SKM-1 (cell line): ENCODE measurements around the gene PTPRN2.
"Not testable (repeated sequence)": the region's sequence is repeated elsewhere in the genome, so short reads cannot be mapped to it uniquely, and the experiment has no call there.

Experiments used
- DNase-seq: peaks from one replicate; lab custom pipeline; 2025; ENCODE audit not compliant: unreplicated experiment; lab: John Stamatoyannopoulos, UW

Gene PTPRN2

DNA sequence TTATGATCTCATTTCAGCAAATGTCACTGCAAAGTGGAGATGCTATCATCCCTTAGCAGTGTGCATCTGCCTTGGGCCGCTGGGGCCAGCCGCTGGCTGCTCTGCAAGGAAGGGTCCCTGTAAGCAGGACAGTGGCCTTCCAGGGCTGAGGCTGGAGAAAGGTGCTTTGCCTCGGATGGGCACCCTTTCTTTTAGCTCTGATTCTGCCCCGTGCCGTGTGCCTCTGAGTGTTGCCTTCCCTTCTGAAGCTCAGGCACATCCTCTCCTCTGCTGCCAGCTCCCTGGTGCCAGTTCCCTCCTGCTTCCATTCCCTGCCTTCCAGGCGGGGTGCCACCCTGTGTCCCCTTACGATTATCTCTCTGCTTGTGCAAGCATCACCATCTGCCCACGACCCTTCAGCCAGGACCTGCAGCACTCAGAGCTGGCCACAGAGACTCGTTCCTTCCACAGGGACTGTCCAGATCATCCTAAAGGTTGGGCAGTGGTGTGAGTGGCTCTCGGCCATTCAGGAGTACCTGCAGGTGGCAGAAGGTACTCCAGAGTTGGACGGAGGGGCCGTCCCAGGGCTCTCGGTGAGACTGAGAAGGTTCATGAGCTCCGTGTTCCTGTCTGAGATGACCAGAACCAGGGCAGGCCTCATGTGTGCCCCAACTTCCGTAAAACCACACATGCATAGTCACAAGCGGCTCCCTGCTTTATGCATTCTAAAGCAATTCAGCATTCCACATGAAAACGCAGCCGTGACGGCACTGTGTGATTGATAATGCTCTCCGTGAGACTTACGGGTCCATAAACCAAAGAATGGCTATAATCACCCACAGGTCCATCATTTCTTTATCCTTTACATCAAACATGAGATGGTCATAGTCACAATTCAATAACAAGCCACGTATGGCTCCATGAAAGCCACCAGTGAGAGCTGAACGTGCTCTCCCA is 879.4 kb downstream of the PTPRN2 start:
- DNase-seq = no peak

DNA sequence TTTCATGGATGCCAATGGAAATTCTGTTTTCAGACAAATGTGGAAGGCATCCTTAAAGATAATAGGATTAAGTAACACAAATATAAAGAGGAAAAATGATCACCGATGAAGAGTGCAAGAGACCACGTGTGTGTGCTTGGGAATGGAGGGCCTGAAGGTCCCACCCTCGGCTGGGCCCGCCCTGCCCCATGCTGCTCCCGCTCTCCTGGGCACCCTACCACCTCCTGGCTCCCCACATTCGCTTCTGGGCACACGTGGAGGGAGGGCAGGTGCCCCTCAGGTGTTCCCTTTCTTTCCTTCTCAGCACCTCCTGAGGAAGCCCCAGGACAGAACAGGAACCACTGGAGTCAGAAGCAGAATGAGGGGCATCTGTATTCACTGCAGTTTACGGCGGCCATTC is 883.3 kb downstream of the PTPRN2 start:
- no peak for DNase-seq

- DNase-seq = no peak
Observed at GRCh38 chr7:157703534-157704195, 884.0 kb downstream of the PTPRN2 start.

- DNase-seq = no peak
Observed at GRCh38 chr7:157703131-157703530, 884.5 kb downstream of the PTPRN2 start.

DNA sequence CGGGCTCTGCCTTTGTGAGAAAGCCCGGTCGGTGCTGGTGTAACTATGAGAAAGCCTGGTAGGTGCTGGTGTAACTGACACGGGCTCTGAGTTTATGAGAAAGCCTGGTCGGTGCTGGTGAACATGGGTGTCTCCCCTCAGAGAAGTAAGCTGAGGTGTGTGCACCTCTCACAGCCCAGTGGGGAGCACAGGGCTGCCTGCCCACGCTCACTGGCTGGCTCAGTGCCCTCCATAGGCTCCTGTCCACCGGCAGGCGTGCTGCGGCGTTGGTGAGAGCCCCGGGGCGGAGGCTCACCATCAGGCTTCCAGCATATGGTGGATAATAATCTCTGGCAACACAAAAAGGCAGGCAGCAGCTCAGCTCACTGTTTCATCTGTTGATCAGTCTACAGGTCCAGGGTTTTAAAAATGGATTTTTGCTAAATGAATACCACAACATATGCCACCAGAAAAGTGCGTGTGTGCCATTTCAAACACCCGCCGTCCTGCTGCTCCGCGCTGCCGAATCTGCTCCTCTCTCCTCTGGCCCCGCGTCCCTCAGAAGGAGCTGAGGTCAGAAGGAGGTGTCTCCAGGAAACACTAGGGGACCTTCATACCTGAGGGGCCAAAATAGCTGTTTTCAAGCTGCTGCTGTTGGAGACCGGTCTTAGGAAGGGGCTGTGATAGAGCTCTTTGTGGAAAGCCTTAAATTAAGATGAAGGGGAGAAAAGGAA is 885.2 kb downstream of the PTPRN2 start:
- no peak for DNase-seq

GRCh38 chr7:157701395-157702180 is 886.0 kb downstream of the PTPRN2 start:
- not testable (repeated sequence) for DNase-seq

- no peak for DNase-seq
Observed at GRCh38 chr7:157700231-157701005, 887.2 kb downstream of the PTPRN2 start.

- DNase-seq = no peak
Observed at GRCh38 chr7:157699357-157700013, 888.1 kb downstream of the PTPRN2 start.

DNA sequence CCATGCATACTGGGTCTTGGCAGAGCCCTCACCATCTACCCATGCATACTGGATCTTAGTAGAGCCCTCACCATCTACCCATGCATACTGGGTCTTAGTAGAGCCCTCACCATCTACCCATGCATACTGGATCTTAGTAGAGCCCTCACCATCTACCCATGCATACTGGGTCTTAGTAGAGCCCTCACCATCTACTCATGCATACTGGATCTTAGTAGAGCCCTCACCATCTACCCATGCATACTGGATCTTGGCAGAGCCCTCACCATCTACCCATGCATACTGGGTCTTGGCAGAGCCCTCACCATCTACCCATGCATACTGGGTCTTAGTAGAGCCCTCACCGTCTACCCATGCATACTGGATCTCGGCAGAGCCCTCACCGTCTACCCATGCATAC is 890.3 kb downstream of the PTPRN2 start:
- DNase-seq = not testable (repeated sequence)

GRCh38 chr7:157695609-157696008 is 892.0 kb downstream of the PTPRN2 start:
- not testable (repeated sequence) for DNase-seq

DNA sequence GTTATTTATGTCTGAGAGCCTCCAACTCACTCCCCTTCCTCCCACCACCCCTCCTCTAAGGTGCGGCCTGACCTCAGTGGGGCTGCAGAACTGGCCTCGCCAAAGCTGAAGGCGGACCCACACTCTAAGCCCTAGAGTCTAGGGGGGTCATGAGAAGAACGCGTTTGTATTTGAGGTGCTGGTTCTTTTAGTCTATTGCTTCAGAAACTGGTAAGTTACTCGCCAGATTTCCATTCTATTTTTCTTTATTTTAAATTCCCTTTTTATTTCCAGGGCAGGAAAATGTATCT is 893.3 kb downstream of the PTPRN2 start:
- no peak for DNase-seq

GRCh38 chr7:157693521-157694375 is 893.9 kb downstream of the PTPRN2 start:
- DNase-seq = no peak

- DNase-seq = no peak
Observed at GRCh38 chr7:157693071-157693520, 894.5 kb downstream of the PTPRN2 start.

DNA sequence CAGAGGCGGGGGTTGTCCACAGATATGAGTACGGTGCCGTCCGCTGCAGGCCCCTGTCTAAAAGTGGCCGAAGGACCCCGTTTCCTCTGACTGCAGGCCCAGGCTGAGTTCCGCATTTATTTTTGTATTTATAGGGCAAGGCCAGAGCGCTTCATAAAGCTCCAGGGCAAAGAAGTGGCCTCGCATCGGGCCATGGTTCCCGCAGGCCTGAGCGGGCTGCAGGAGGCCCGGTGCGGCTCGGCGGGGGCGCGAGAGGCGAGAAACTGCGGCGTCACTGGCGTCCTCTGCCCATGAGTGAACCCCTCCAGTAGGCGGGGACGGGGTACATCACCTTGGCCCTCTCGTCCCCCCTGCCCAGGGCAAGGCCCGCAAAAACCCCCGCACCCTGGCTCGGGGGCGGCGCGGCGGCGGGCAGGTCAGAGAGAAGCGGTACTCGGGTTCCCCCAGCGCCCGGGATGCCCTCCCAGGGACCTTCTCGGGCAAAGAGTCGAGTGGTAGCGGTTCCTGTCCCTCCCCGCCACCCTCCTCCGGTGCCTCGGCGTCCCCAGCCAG is 895.1 kb downstream of the PTPRN2 start:
- no peak for DNase-seq

DNA sequence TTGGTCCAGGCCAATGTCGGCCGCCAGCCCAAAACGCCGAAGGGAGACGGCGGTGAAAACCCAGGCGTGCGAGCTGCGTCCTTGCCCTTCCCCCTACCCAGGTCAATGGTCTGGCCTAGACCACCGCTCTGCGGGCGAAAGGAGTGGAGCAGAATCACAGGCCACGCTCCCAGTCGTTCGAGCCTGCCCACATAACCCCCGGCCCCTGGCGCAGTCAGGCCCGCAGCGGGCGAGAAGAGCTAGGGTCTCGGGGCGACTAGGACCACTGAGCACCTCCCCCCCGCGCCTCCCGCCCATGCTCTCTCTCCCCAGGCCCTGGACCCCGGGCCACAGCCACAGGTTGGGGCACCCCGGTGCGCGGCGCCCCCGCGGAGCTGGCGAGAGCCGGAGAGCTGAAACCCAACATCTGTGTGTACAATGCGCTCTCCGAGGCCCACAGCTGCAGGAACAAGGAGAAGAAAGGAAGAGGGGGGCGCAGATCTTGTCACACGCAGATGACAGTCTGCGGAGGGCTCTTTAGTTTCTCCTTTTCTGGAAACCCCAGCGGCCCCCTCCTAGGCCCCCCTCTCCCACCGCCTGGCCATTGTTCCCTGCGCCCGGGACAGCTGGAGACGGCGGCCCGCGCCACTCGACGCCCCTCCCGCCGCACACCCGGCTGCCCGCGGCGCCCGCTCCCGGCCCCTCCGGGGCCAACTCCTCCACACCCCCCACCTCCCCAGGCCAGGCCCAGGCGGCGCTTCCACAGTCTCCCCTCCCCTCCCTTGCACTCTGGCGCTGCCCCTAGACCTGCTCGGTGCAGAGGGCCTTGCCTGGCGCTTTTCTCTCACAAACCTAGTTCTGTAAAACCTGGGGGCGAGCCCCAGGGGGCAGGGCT is 895.8 kb downstream of the PTPRN2 start:
- DNase-seq = no peak

- DNase-seq = no peak
Observed at GRCh38 chr7:157690833-157691585, 896.6 kb downstream of the PTPRN2 start.
